ENCODE data around the gene ASAP3.

- TF ChIP-seq CTCF (IDR thresholded peaks at IDR 0.05; ENCODE audit: poor library complexity) (no peak), EZH2 (IDR thresholded peaks at IDR 0.05; ENCODE audit: borderline replicate concordance) (no peak)
Observed at GRCh38 chr1:23452011-23452411, 32.0 kb downstream of the ASAP3 start.

Data from hepatocyte (in vitro differentiated cells).